Measurements from ENCODE around the gene SSR3.

Gene SSR3

GRCh38 chr3:156498307-156498706 is 56.6 kb downstream of the SSR3 start:
- H3K36me3 Mint-ChIP-seq (ENCODE audit: low read depth): no peaks in the 10 kb centered on the region
- peaks cover 4% of the 10 kb centered on the region for H3K9me3 Mint-ChIP-seq
- H3K27me3 Mint-ChIP-seq: peaks cover 4% of the 10 kb centered on the region
- no peak overlapping the region for H3K4me3 Mint-ChIP-seq
- H3K27ac Mint-ChIP-seq: no peak overlapping the region
- H3K4me1 Mint-ChIP-seq (ENCODE audit: low read depth): no peaks in the 10 kb centered on the region

- Mint-ChIP-seq H3K4me3 (no peak overlapping the region), H3K4me1 (ENCODE audit: low read depth) (no peaks in the 10 kb centered on the region), H3K27ac (no peak overlapping the region), H3K36me3 (ENCODE audit: low read depth) (no peaks in the 10 kb centered on the region), H3K9me3 (peaks cover 4% of the 10 kb centered on the region), H3K27me3 (peaks cover 4% of the 10 kb centered on the region)
Observed at GRCh38 chr3:156497326-156497725, 57.6 kb downstream of the SSR3 start.

- Mint-ChIP-seq H3K36me3 (ENCODE audit: low read depth) (no peaks in the 10 kb centered on the region), H3K27ac (no peak overlapping the region), H3K4me1 (ENCODE audit: low read depth) (no peaks in the 10 kb centered on the region), H3K4me3 (no peak overlapping the region), H3K9me3 (peaks cover 4% of the 10 kb centered on the region), H3K27me3 (peaks cover 4% of the 10 kb centered on the region)
Observed at GRCh38 chr3:156495816-156496215, 59.1 kb downstream of the SSR3 start.

GRCh38 chr3:156493887-156494286 is 61.0 kb downstream of the SSR3 start:
- no peaks in the 10 kb centered on the region for H3K4me1 Mint-ChIP-seq (ENCODE audit: low read depth)
- H3K36me3 Mint-ChIP-seq (ENCODE audit: low read depth): no peaks in the 10 kb centered on the region
- H3K27ac Mint-ChIP-seq: no peak overlapping the region
- H3K9me3 Mint-ChIP-seq: peaks cover 4% of the 10 kb centered on the region
- peaks cover 4% of the 10 kb centered on the region for H3K27me3 Mint-ChIP-seq
- H3K4me3 Mint-ChIP-seq: no peak overlapping the region

GRCh38 chr3:156492801-156493261 is 62.1 kb downstream of the SSR3 start:
- Mint-ChIP-seq H3K27me3 (peaks cover 4% of the 10 kb centered on the region), H3K9me3 (peaks cover 4% of the 10 kb centered on the region), H3K4me3 (no peak overlapping the region), H3K36me3 (ENCODE audit: low read depth) (no peaks in the 10 kb centered on the region), H3K4me1 (ENCODE audit: low read depth) (no peaks in the 10 kb centered on the region), H3K27ac (no peak overlapping the region)

GRCh38 chr3:156491192-156491591 is 63.7 kb downstream of the SSR3 start:
- no peaks in the 10 kb centered on the region for H3K9me3 Mint-ChIP-seq
- no peaks in the 10 kb centered on the region for H3K4me1 Mint-ChIP-seq (ENCODE audit: low read depth)
- peaks cover 4% of the 10 kb centered on the region for H3K27me3 Mint-ChIP-seq
- no peaks in the 10 kb centered on the region for H3K36me3 Mint-ChIP-seq (ENCODE audit: low read depth)
- H3K4me3 Mint-ChIP-seq: no peak overlapping the region
- H3K27ac Mint-ChIP-seq: no peak overlapping the region
